Measurements from ENCODE around the gene ANTXR1.

ANTXR1 gene

DNA sequence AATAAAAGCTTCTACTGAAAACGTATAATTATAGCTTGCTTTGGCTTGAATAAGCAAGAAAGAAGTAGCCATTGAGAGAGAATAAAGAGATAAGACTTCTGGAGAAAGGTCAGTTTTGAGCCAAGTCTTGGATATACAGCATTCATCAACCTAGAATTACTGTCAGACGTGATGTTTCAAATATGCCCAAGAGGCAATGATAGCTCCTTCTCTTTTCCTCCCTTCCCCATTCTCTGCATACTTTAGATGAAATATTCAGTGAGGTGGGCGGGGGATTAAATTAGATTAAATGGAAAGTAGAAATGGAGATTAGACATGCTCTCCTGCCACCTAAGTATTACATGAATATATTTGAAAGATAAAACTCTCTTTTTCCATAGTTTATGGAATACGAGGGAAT, 8.7 kb downstream of the ANTXR1 start:
- no peak for TF ChIP-seq CTCF (IDR thresholded peaks at IDR 0.05; ENCODE audit: borderline replicate concordance, insufficient read depth, low read depth, low read length)
- no peak overlapping the region for H3K4me3 ChIP-seq (ENCODE audit: low read depth, low read length)

DNA sequence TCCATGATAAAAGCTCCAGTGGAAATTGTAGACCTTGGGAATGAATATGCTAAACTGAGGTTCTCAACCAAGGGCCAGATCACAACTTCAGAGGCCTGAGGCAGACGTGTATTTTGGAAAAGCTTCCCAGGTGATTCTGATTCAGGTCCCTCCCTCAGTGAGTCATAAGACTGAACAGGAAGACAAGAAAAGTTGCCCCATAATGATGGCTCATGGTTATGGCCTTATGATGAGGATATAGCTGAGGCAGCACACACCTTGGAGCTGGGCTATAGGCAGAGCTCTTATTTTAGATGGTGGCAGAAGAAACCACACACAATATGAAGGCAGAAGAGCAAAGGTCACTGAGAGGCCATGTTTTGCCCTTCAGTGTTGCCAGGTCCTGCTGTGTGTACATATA, 9.6 kb downstream of the ANTXR1 start:
- H3K4me3 ChIP-seq (ENCODE audit: low read depth, low read length) = no peak overlapping the region
- TF ChIP-seq CTCF (IDR thresholded peaks at IDR 0.05; ENCODE audit: borderline replicate concordance, insufficient read depth, low read depth, low read length) = no peak

DNA sequence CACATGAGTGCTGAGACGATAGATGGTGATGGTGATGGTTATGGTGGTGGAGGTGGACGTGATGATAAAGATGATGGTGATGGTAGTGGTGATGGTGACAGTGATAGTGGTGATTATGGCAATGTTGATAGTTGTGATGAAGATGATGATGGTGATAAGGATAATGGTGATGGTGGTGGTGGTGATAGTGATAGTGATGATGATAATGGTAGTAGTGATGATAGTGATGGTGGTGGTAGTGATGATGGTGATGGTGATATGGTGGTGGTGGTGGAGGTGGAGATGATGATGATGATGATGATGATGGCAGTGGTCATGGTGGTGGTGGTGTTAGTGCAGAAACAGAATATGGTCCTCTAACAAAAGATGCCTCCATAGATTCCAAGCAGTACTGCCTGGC, 10.3 kb downstream of the ANTXR1 start:
- no peak overlapping the region for H3K4me3 ChIP-seq (ENCODE audit: low read depth, low read length)
- TF ChIP-seq CTCF (IDR thresholded peaks at IDR 0.05; ENCODE audit: borderline replicate concordance, insufficient read depth, low read depth, low read length) = no peak

- peak; percentile 52; the same call in 1 of the 2 replicates for TF ChIP-seq CTCF (IDR thresholded peaks at IDR 0.05; ENCODE audit: borderline replicate concordance, insufficient read depth, low read depth, low read length)
- H3K4me3 ChIP-seq (ENCODE audit: low read depth, low read length) = no peak overlapping the region
Measured at GRCh38 chr2:69026026-69026425, 13.0 kb downstream of the ANTXR1 start.

GRCh38 chr2:69026691-69027459, 13.9 kb downstream of the ANTXR1 start:
- no peak for TF ChIP-seq CTCF (IDR thresholded peaks at IDR 0.05; ENCODE audit: borderline replicate concordance, insufficient read depth, low read depth, low read length)
- no peak overlapping the region for H3K4me3 ChIP-seq (ENCODE audit: low read depth, low read length)

DNA sequence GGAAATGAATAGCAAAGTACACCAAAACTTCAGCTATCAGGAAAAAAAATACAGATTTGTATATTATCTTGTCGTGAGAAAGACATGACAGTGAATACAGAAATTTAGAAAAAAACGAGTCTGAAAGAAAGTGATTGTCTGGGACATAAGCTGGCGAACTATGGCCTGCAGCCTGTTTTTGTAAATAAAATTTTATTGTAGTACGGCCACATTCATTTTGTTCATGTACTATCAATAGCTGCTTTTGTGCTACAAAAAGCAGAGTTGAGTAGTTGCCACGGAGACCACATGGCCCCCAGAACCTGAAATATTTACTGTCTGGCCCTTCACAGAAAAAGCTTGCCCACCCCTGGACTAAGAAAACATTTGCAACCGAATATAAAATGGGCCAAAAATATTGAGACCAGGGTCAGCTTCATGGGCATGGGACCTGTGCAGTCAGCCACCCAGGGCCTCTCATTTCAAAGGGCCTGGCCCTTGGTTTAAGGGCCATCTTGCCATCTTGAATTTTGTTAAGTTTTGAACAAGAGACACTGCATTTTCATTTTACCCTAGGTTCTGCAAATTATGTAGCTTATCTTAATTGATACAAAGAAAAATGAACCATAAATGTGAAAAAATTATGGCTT, 17.9 kb downstream of the ANTXR1 start:
- TF ChIP-seq CTCF (IDR thresholded peaks at IDR 0.05; ENCODE audit: borderline replicate concordance, insufficient read depth, low read depth, low read length) = no peak
- H3K4me3 ChIP-seq (ENCODE audit: low read depth, low read length) = no peak overlapping the region

DNA sequence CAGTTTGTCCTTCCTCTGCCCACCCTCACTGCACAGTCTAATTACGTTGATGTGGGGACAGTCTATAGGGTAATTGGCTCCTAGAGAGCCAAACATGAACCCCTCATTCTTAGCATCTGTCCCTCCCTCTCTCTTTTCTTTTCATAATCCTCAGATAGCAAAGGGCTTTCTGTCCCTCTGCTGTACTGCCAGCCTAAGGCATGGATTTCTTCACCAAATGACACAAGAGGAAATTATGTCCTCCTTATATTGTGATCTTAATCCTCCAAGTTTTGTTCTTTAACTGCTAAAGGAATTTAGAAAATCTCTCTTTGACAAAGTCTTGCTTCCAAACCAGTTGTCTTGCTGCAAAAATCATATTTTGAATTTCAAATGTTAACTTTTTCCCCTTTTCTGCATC, 18.5 kb downstream of the ANTXR1 start:
- H3K4me3 ChIP-seq (ENCODE audit: low read depth, low read length) = no peak overlapping the region
- no peak for TF ChIP-seq CTCF (IDR thresholded peaks at IDR 0.05; ENCODE audit: borderline replicate concordance, insufficient read depth, low read depth, low read length)

Measured in GM12875 (cell line).